Heart right ventricle (tissue), 16 donors: ENCODE measurements around the gene ZDHHC1. TPM values are rescaled to one million over a fixed set of nuclear protein-coding genes. Genes with fewer than 3 reads are reported as not detected.
"Not testable (repeated sequence)": the region's sequence is repeated elsewhere in the genome, so short reads cannot be mapped to it uniquely, and the experiment has no call there.

Experiments
- ATAC-seq, 8 donors: fragments of 200-7000 bp; cut with Tn5 transposase; one replicate each; pipeline ENCODE4 v1.9.1; 2020; ENCODE audit warnings: mild to moderate bottlenecking in 8 of 8, moderate library complexity in 8 of 8, moderate number of reproducible peaks in 1 of 8
- DNase-seq, 2 donors: peaks; one replicate each; pipeline ENCODE4 v3.0.0-alpha.2; 2020
- H3K27ac ChIP-seq, 10 donors: fragments of 200-600 bp; sonication (generic) in 2 of 10; one replicate each; pipeline versions ENCODE4 v1.5.0 to v1.8.0; 2020 to 2022; ENCODE audit warnings: mild to moderate bottlenecking in 3 of 10
- H3K27me3 ChIP-seq, 7 donors: fragments of 200-600 bp; one replicate each; pipeline ENCODE4 v1.8.0; 2021 to 2022; ENCODE audit warnings: mild to moderate bottlenecking in 2 of 7
- H3K36me3 ChIP-seq, 9 donors: fragments of 200-600 bp; sonication (generic) in 1 of 9; one replicate each; pipeline versions ENCODE4 v1.5.0 to v1.8.0; 2020 to 2022; ENCODE audit warnings: mild to moderate bottlenecking in 2 of 9
- H3K4me1 ChIP-seq, 9 donors: fragments of 200-600 bp; sonication (generic) in 1 of 9; one replicate each; pipeline versions ENCODE4 v1.5.0 to v1.8.0; 2020 to 2022; ENCODE audit warnings: mild to moderate bottlenecking in 4 of 9
- H3K4me3 ChIP-seq, 10 donors: fragments of 200-600 bp; sonication (generic) in 2 of 10; one replicate each; pipeline versions ENCODE4 v1.5.0 to v1.8.0; 2020 to 2022; ENCODE audit warnings: mild to moderate bottlenecking in 7 of 10, moderate library complexity in 2 of 10
- H3K9me3 ChIP-seq, 11 donors: fragments of 200-600 bp in 10 of 11; sonication (generic) in 2 of 11; one replicate each; pipeline versions ENCODE4 v1.5.0 to v1.8.0; 2013 to 2022; ENCODE audit warnings: mild to moderate bottlenecking in 2 of 11, control low read depth in 1 of 11, moderate library complexity in 1 of 11
- CTCF ChIP-seq, 9 donors: fragments of 200-600 bp; sonication (generic) in 2 of 9; IDR thresholded peaks; one replicate each; pipeline versions ENCODE4 v1.5.0 to v1.8.0; 2021 to 2022; ENCODE audit warnings: antibody characterized with exemption in 9 of 9, mild to moderate bottlenecking in 5 of 9, moderate library complexity in 1 of 9
- WGBS, 2 donors: extraction: QIAGEN DNeasy Blood & Tissue Kit; methylation state at CpG; one replicate each; pipeline ENCODE4 v1.1.7; 2013; ENCODE audit warnings: inconsistent platforms in 1 of 2; 5-methylcytosine and 5-hydroxymethylcytosine counted together
- intact Hi-C, 10 donors: fragments of 100-400 bp; cut with DNase I; formaldehyde crosslinking; loops; one replicate each; pipeline versions ENCODE4 v1.11.1 to v1.14.2; 2022
- polyA plus RNA-seq, 2 donors: library from polyadenylated mRNA; stranded (reverse); fragments of 200-250 nt; gene quantifications; one replicate each; pipeline ENCODE4 v1.2.3, GENCODE V29; 2013
- total RNA-seq, 10 donors: library from RNA; stranded (reverse); fragmentation: NEBNext Ultra II Directional in 3 of 10; extraction: Animal tissue kit (Norgen Biotek cat#: 25700) in 3 of 10; gene quantifications; one replicate each; pipeline versions ENCODE4 v1.2.1 to v1.2.4, GENCODE V29; 2021 to 2023
- donor health status: Arrhythmogenic right ventricular cardiomyopathy.
- donor health status: ischemic (EF 13 %, LVEDD 7.1; RV severe dilation, severe dysfunction).
- donor health status: healthy with polysubstance abuse.
- donor health status: DM: no; HTN: yes; CAD: no.
- donor health status: DM: no; HTN: no; CAD: no.
- donor health status: ischemic (EF 25% LVEDD 6.9; RV normal size, moderate dysfunction).
- donor health status: ischemic (EF 25% LVEDD 5.7; RV mildly dilated, moderate dysfunction).
- donor health status: healthy.
- donor health status: DM: yes; HTN: yes; CAD: no.
- donor health status: Ischemic cardiomyopathy.
- donor health status: ischemic (EF 35%, LVEDD 5.7; RV mildly dilated, moderate dysfunction).
- donor health status: nonischemic (EF 11% LVEDD 7.7; RV severe dilation, severe dysfunction).
- donor health status: DM: yes; HTN: yes; CAD: no.
- donor health status: PGD.
- donor health status: ischemic (EF 29% LVEDD 5.4; RV normal size, mild dysfunction).
- donor health status: nonischemic (EF 23%, LVEDD 6.1; RV moderate dilation, normal function).

Gene ZDHHC1
- total and polyA plus RNA-seq, 12 donors, result 3.2 to 6.3 (median 4.1) TPM

GRCh38 chr16:67419502-67419901, 3.2 kb upstream of the ZDHHC1 start:
- no peak for ATAC-seq
- no peaks in the 10 kb centered on the region for H3K36me3 ChIP-seq
- WGBS, 2 donors, result 90 to 91% methylated on average over 3 of the region's 3 CpGs
- H3K9me3 ChIP-seq, result no peaks in the 10 kb centered on the region
- TF ChIP-seq CTCF (IDR thresholded peaks at IDR 0.05), result no peak
- H3K27ac ChIP-seq, result no peak overlapping the region
- DNase-seq, result no peak
- H3K4me3 ChIP-seq, result no peak overlapping the region
- intact Hi-C loops, result loop anchor here in 1 of 10 donors (10.0 kb wide), 1 partner anchor 145 kb away; the partner anchor contains the start of gene PLEKHG4
- H3K4me1 ChIP-seq, result peaks cover 0 to 31% (median 13%) of the 10 kb centered on the region in 9 donors
- peaks cover 0 to 17% (median 2%) of the 10 kb centered on the region in 7 donors for H3K27me3 ChIP-seq

- intact Hi-C loops, result loop anchor here in 1 of 10 donors (10.0 kb wide), 1 partner anchor 143 kb away; the partner anchor contains the start of gene PLEKHG4
- Histone ChIP-seq H3K27ac (no peak overlapping the region), H3K4me3 (no peak overlapping the region), H3K4me1 (peaks cover 0 to 33% (median 13%) of the 10 kb centered on the region in 9 donors), H3K36me3 (no peaks in the 10 kb centered on the region), H3K9me3 (no peaks in the 10 kb centered on the region), H3K27me3 (peaks cover 0 to 9% (median 0%) of the 10 kb centered on the region in 7 donors)
- 67 to 72% methylated on average over 2 of the region's 2 CpGs for WGBS, 2 donors
- DNase-seq (no peak), ATAC-seq (no peak)
- no peak for TF ChIP-seq CTCF (IDR thresholded peaks at IDR 0.05)
Observed at GRCh38 chr16:67417333-67418061, 1.2 kb upstream of the ZDHHC1 start.

GRCh38 chr16:67415421-67415820, 856 bp downstream of the ZDHHC1 start:
- not testable (repeated sequence) for H3K9me3 ChIP-seq, H3K27me3 ChIP-seq, H3K36me3 ChIP-seq, DNase-seq, ATAC-seq
- H3K27ac ChIP-seq, result peak overlapping the region in 8 of 10 donors; percentile 82 to 93 (median 88)
- intact Hi-C loops, result loop anchor here in 1 of 10 donors (10.0 kb wide), 1 partner anchor 141 kb away; the partner anchor contains the start of gene PLEKHG4
- H3K4me1 ChIP-seq, result peaks cover 0 to 33% (median 13%) of the 10 kb centered on the region in 9 donors
- H3K4me3 ChIP-seq, result peak overlapping the region; percentile 78 to 96 (median 92)
- 90 to 91% methylated on average over 19 of the region's 19 CpGs for WGBS, 2 donors

GRCh38 chr16:67413978-67414911, 2.0 kb downstream of the ZDHHC1 start:
- Histone ChIP-seq H3K27me3 (peaks cover 0 to 9% (median 0%) of the 10 kb centered on the region in 7 donors), H3K27ac (peak overlapping the region in 3 of 10 donors; percentile 22 to 45 (median 31)), H3K4me1 (peaks cover 0 to 33% (median 13%) of the 10 kb centered on the region in 9 donors), H3K9me3 (no peaks in the 10 kb centered on the region), H3K36me3 (no peaks in the 10 kb centered on the region), H3K4me3 (no peak overlapping the region)
- no peak for TF ChIP-seq CTCF (IDR thresholded peaks at IDR 0.05)
- intact Hi-C loops, result loop anchor here in 1 of 10 donors (10.0 kb wide), 1 partner anchor 139 kb away; the partner anchor contains the start of gene PLEKHG4
- WGBS, 2 donors, result 59 to 63% methylated on average over 6 of the region's 6 CpGs
- no peak for DNase-seq
- ATAC-seq, result no peak
